OCI-LY3 (cell line): ENCODE measurements around the gene L3MBTL4.

ENCODE experiments used
- H2AFZ ChIP-seq: fragments of 200-600, 300-600 bp; shearing (Covaris generic); 2 replicates; pipeline ENCODE4 v1.6.0; 2014; ENCODE audit warnings: antibody characterized with exemption, low read depth, low read length
- H3K27ac ChIP-seq: fragments of 200-600, 300-600 bp; sonication (generic); 2 replicates; pipeline ENCODE4 v1.5.1; 2014; ENCODE audit warnings: mild to moderate bottlenecking, low read length, moderate library complexity, mixed read lengths
- H3K27me3 ChIP-seq: fragments of 200-600, 300-600 bp; sonication (generic); 2 replicates; pipeline ENCODE4 v1.6.1; 2014; ENCODE audit warnings: low read depth, low read length, mixed read lengths
- H3K36me3 ChIP-seq: fragments of 200-600, 300-600 bp; sonication (generic); replicated peaks from 2 replicates; pipeline ENCODE3; 2014; ENCODE audit warnings: low read depth, low read length, mixed read lengths
- H3K4me1 ChIP-seq: fragments of 300-600, 200-600 bp; sonication (generic); 2 replicates; pipeline ENCODE4 v1.6.1; 2014; ENCODE audit warnings: low read length, mixed read lengths
- H3K4me2 ChIP-seq: fragments of 200-600, 300-600 bp; sonication (generic); 2 replicates; pipeline ENCODE4 v1.6.1; 2014; ENCODE audit warnings: low read length, mixed read lengths
- H3K4me3 ChIP-seq: fragments of 300-600, 200-600 bp; sonication (generic); 2 replicates; pipeline ENCODE4 v1.5.1; 2014; ENCODE audit warnings: antibody characterized with exemption, mild to moderate bottlenecking, low read length, moderate library complexity
- H3K79me2 ChIP-seq: fragments of 300-600, 200-600 bp; shearing (Covaris generic); 2 replicates; pipeline ENCODE4 v1.6.1; 2014; ENCODE audit warnings: mild to moderate bottlenecking, low read length, mixed read lengths
- H3K9ac ChIP-seq: fragments of 300-600, 200-600 bp; shearing (Covaris generic); 2 replicates; pipeline ENCODE4 v1.6.0; 2014; ENCODE audit warnings: mild to moderate bottlenecking, low read length, moderate library complexity
- H3K9me3 ChIP-seq: fragments of 200-600, 300-600 bp; shearing (Covaris generic); 2 replicates; pipeline ENCODE4 v1.6.1; 2014; ENCODE audit warnings: low read length, mixed read lengths; ENCODE audit not compliant: insufficient read depth
- H4K20me1 ChIP-seq: fragments of 200-600, 300-600 bp; sonication (generic); 2 replicates; pipeline ENCODE4 v1.6.1; 2016; ENCODE audit warnings: low read length, mixed read lengths; ENCODE audit not compliant: insufficient read depth
- CTCF ChIP-seq: fragments of 200-600, 300-600 bp; sonication (generic); IDR thresholded peaks from 2 replicates; pipeline ENCODE4 v1.5.1; 2014; ENCODE audit warnings: antibody characterized with exemption, low read length, low read depth
- EZH2phosphoT487 ChIP-seq: fragments of 200-600 bp; shearing (Covaris generic); IDR thresholded peaks from 2 replicates; pipeline ENCODE4 v1.6.1; 2018; ENCODE audit warnings: antibody characterized with exemption, mixed run types, low read depth

Gene L3MBTL4

GRCh38 chr18:5969355-5969988, 445.2 kb downstream of the L3MBTL4 start:
- no peaks in the 10 kb centered on the region for H3K9me3 ChIP-seq
- H3K27me3 ChIP-seq: peaks cover 5% of the 10 kb centered on the region; the same call in 1 of the 2 replicates
- no peaks in the 10 kb centered on the region for H4K20me1 ChIP-seq
- TF ChIP-seq EZH2phosphoT487 (no peak), CTCF (no peak)
- H3K79me2 ChIP-seq: no peaks in the 10 kb centered on the region
- H3K27ac ChIP-seq: no peak overlapping the region
- H3K9ac ChIP-seq: no peak overlapping the region
- no peak overlapping the region for H3K4me2 ChIP-seq
- H3K4me1 ChIP-seq: no peaks in the 10 kb centered on the region; the same call in 1 of the 2 replicates
- H2AFZ ChIP-seq: no peak overlapping the region
- no peak overlapping the region for H3K4me3 ChIP-seq
- H3K36me3 ChIP-seq: no peaks in the 10 kb centered on the region

- Histone ChIP-seq H4K20me1 (no peaks in the 10 kb centered on the region), H3K9me3 (no peaks in the 10 kb centered on the region), H3K4me3 (no peak overlapping the region), H3K4me2 (no peak overlapping the region), H3K9ac (no peak overlapping the region), H2AFZ (no peak overlapping the region), H3K79me2 (no peaks in the 10 kb centered on the region), H3K27me3 (peaks cover 5% of the 10 kb centered on the region; the same call in 1 of the 2 replicates), H3K4me1 (no peaks in the 10 kb centered on the region; the same call in 1 of the 2 replicates), H3K36me3 (no peaks in the 10 kb centered on the region), H3K27ac (no peak overlapping the region)
- no peak for TF ChIP-seq EZH2phosphoT487
- no peak for TF ChIP-seq CTCF
These were observed 447.0 kb downstream of the L3MBTL4 start for GRCh38 chr18:5967666-5968065.

GRCh38 chr18:5967007-5967406, 447.7 kb downstream of the L3MBTL4 start:
- TF ChIP-seq EZH2phosphoT487 (no peak), CTCF (no peak)
- no peaks in the 10 kb centered on the region for H3K79me2 ChIP-seq
- no peaks in the 10 kb centered on the region for H3K9me3 ChIP-seq
- H2AFZ ChIP-seq: no peak overlapping the region
- no peaks in the 10 kb centered on the region for H3K4me1 ChIP-seq
- H3K36me3 ChIP-seq: no peaks in the 10 kb centered on the region
- H3K4me3 ChIP-seq: no peak overlapping the region
- no peak overlapping the region for H3K9ac ChIP-seq
- no peak overlapping the region for H3K4me2 ChIP-seq
- no peak overlapping the region for H3K27ac ChIP-seq
- peaks cover 5% of the 10 kb centered on the region; the same call in 1 of the 2 replicates for H3K27me3 ChIP-seq
- no peaks in the 10 kb centered on the region for H4K20me1 ChIP-seq

- H2AFZ ChIP-seq: no peak overlapping the region
- H3K27me3 ChIP-seq: peaks cover 5% of the 10 kb centered on the region; the same call in 1 of the 2 replicates
- no peaks in the 10 kb centered on the region for H3K4me1 ChIP-seq
- H3K9ac ChIP-seq: no peak overlapping the region
- H3K27ac ChIP-seq: no peak overlapping the region
- H3K79me2 ChIP-seq: no peaks in the 10 kb centered on the region
- H3K4me3 ChIP-seq: no peak overlapping the region
- H4K20me1 ChIP-seq: no peaks in the 10 kb centered on the region
- no peak overlapping the region for H3K4me2 ChIP-seq
- H3K9me3 ChIP-seq: no peaks in the 10 kb centered on the region
- no peak for TF ChIP-seq CTCF
- TF ChIP-seq EZH2phosphoT487: no peak
- no peaks in the 10 kb centered on the region for H3K36me3 ChIP-seq
These were observed 448.2 kb downstream of the L3MBTL4 start for GRCh38 chr18:5966514-5966913.
